Left ventricle myocardium inferior (tissue), 1 donor: ENCODE results near the gene REXO5. TPM values are rescaled to one million over a fixed set of nuclear protein-coding genes. Genes with fewer than 3 reads are reported as not detected.
A peak's percentile ranks its signal among the peaks of the same experiment; 100 is the strongest.
"Not testable (repeated sequence)": the region's sequence is repeated elsewhere in the genome, so short reads cannot be mapped to it uniquely, and the experiment has no call there.

Experiments
- DNase-seq: peaks from one replicate; pipeline ENCODE4 v3.0.0-alpha.2; 2020
- H3K27ac ChIP-seq: fragments of 200-600 bp; replicated peaks from 2 replicates; pipeline ENCODE4 v1.8.0; 2021
- H3K27me3 ChIP-seq: fragments of 200-600 bp; 2 replicates; pipeline ENCODE4 v1.8.0; 2021; ENCODE audit warnings: low read depth
- H3K36me3 ChIP-seq: fragments of 200-600 bp; 2 replicates; pipeline ENCODE4 v1.8.0; 2021
- H3K4me1 ChIP-seq: fragments of 200-600 bp; 2 replicates; pipeline ENCODE4 v1.8.0; 2021
- H3K4me3 ChIP-seq: fragments of 200-600 bp; 2 replicates; pipeline ENCODE4 v1.8.0; 2021; ENCODE audit warnings: mild to moderate bottlenecking, moderate library complexity
- H3K9me3 ChIP-seq: fragments of 200-600 bp; replicated peaks from 2 replicates; pipeline ENCODE4 v1.8.0; 2021
- intact Hi-C: fragments of 100-400 bp; cut with micrococcal nuclease; formaldehyde crosslinking; loops from one replicate; pipeline ENCODE4 v1.11.0; 2022
- total RNA-seq: library from RNA; stranded (reverse); fragmentation: NEBNext Ultra II Directional; extraction: Animal tissue kit (Norgen Biotek cat#: 25700); gene quantifications from one replicate; pipeline ENCODE4 v1.2.1, GENCODE V29; 2021
- TF ChIP-seq, protein P1 (sequence below): fragments of 200-600 bp; IDR thresholded peaks from 2 replicates; pipeline ENCODE4 v1.8.0; 2021; ENCODE audit warnings: antibody characterized with exemption, mild to moderate bottlenecking, borderline replicate concordance
- donor health status: DM: no; HTN: yes; CAD: no; lungs with severe emphysema.

The REXO5 gene
- total RNA-seq, 1 donor from 2014 or later = 5.9 TPM

- Histone ChIP-seq H3K4me3 (no peak overlapping the region), H3K27me3 (no peaks in the 10 kb centered on the region), H3K9me3 (no peaks in the 10 kb centered on the region), H3K27ac (no peak overlapping the region), H3K4me1 (peaks cover 36% of the 10 kb centered on the region), H3K36me3 (peaks cover 12% of the 10 kb centered on the region)
- TF ChIP-seq, protein P1, sequence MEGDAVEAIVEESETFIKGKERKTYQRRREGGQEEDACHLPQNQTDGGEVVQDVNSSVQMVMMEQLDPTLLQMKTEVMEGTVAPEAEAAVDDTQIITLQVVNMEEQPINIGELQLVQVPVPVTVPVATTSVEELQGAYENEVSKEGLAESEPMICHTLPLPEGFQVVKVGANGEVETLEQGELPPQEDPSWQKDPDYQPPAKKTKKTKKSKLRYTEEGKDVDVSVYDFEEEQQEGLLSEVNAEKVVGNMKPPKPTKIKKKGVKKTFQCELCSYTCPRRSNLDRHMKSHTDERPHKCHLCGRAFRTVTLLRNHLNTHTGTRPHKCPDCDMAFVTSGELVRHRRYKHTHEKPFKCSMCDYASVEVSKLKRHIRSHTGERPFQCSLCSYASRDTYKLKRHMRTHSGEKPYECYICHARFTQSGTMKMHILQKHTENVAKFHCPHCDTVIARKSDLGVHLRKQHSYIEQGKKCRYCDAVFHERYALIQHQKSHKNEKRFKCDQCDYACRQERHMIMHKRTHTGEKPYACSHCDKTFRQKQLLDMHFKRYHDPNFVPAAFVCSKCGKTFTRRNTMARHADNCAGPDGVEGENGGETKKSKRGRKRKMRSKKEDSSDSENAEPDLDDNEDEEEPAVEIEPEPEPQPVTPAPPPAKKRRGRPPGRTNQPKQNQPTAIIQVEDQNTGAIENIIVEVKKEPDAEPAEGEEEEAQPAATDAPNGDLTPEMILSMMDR = no peak
- no peak for DNase-seq
- intact Hi-C loops = no loop called here
These were observed 2.6 kb upstream of the REXO5 start for GRCh38 chr16:20803561-20804214.

DNA sequence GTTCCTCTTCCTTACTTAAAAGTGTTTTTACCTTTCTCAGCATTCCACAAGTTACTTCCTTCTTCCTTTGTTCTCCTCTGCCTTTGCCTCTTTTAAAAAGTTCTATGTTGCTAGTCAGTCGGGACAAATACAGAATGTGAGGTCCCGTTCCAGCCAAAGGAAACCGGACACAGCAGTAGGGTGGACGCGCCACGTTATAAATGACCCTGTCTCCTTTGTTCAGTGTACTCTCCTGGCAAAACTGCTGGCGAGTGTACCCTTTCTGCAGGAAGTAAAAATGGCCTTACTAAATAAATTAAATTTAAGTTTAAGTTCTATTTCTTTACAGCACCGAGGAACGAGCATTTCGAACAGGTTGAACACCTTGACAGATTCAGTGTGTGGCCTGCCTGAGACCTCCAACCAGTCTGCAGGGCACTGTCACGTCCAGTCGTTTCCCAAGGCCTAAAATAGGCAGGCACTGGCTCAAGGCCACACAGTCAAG is 601 bp upstream of the REXO5 start:
- H3K36me3 ChIP-seq, H3K27me3 ChIP-seq, H3K9me3 ChIP-seq, intact Hi-C loops: not testable (repeated sequence)
- H3K4me1 ChIP-seq = peaks cover 30% of the 10 kb centered on the region
- H3K4me3 ChIP-seq = peak overlapping the region; percentile 94
- DNase-seq = peak; percentile 21
- peak overlapping the region; percentile 96 for H3K27ac ChIP-seq

GRCh38 chr16:20807862-20808261 is 1.5 kb downstream of the REXO5 start:
- Histone ChIP-seq H3K4me3 (no peak overlapping the region), H3K9me3 (no peaks in the 10 kb centered on the region), H3K27me3 (no peaks in the 10 kb centered on the region), H3K36me3 (no peaks in the 10 kb centered on the region), H3K27ac (no peak overlapping the region), H3K4me1 (peaks cover 30% of the 10 kb centered on the region)
- TF ChIP-seq, protein P1 = no peak
- DNase-seq = no peak
- intact Hi-C loops = no loop called here

- TF ChIP-seq, protein P1 = no peak
- Histone ChIP-seq H3K9me3 (no peaks in the 10 kb centered on the region), H3K27me3 (no peaks in the 10 kb centered on the region), H3K4me1 (peaks cover 6% of the 10 kb centered on the region), H3K36me3 (no peaks in the 10 kb centered on the region), H3K4me3 (no peak overlapping the region), H3K27ac (no peak overlapping the region)
- no peak for DNase-seq
- intact Hi-C loops = no loop called here
These were observed 5.6 kb downstream of the REXO5 start for GRCh38 chr16:20811889-20812439.

DNA sequence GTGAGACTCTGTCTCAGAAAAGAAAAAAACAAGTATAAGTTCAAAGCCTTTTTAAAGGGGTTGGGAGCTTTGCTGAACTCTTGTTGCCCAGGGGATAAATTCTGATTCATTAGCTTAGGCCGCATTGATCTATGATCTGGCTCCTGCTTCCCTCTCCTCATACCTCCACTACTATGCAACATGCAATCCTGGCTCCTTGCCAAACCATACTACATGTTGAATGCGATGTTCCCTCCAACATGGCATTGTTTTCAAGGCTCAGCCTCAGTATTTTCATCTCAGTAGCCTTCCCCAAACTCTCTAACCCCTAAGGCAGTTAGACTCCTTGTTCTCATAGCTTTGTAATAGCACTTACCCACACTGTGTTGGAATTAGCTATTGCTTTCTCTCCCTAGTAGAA is 6.2 kb downstream of the REXO5 start:
- TF ChIP-seq, protein P1 = no peak
- Histone ChIP-seq H3K9me3 (no peaks in the 10 kb centered on the region), H3K4me3 (no peak overlapping the region), H3K4me1 (peaks cover under 1% of the 10 kb centered on the region), H3K36me3 (no peaks in the 10 kb centered on the region), H3K27me3 (no peaks in the 10 kb centered on the region), H3K27ac (no peak overlapping the region)
- no peak for DNase-seq
- intact Hi-C loops = no loop called here

DNA sequence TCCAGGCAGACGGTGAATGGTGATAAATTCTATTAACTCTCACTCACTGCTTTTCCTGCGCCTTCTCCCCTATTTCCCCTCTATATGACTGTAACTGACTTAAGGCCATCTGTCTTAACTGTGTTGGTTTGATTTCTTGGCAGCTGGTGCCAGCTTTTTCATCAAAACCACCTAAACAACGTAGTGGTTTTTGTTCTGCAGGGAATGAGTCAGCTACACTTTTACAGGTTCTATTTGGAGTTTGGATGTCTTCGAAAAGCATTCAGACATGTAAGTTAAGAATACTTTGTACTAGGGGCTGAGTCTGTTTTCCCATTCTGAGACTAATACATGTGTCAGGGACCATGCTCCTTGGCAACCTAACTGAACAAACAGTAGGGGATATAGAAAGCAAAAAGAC is 8.5 kb downstream of the REXO5 start:
- H3K27ac ChIP-seq = no peak overlapping the region
- H3K27me3 ChIP-seq = no peaks in the 10 kb centered on the region
- H3K36me3 ChIP-seq = no peaks in the 10 kb centered on the region
- TF ChIP-seq, protein P1 = no peak
- no peaks in the 10 kb centered on the region for H3K4me1 ChIP-seq
- H3K9me3 ChIP-seq = no peaks in the 10 kb centered on the region
- no peak overlapping the region for H3K4me3 ChIP-seq
- intact Hi-C loops = no loop called here
- no peak for DNase-seq
